ENCODE data around the gene MBD3.

MBD3 gene

DNA sequence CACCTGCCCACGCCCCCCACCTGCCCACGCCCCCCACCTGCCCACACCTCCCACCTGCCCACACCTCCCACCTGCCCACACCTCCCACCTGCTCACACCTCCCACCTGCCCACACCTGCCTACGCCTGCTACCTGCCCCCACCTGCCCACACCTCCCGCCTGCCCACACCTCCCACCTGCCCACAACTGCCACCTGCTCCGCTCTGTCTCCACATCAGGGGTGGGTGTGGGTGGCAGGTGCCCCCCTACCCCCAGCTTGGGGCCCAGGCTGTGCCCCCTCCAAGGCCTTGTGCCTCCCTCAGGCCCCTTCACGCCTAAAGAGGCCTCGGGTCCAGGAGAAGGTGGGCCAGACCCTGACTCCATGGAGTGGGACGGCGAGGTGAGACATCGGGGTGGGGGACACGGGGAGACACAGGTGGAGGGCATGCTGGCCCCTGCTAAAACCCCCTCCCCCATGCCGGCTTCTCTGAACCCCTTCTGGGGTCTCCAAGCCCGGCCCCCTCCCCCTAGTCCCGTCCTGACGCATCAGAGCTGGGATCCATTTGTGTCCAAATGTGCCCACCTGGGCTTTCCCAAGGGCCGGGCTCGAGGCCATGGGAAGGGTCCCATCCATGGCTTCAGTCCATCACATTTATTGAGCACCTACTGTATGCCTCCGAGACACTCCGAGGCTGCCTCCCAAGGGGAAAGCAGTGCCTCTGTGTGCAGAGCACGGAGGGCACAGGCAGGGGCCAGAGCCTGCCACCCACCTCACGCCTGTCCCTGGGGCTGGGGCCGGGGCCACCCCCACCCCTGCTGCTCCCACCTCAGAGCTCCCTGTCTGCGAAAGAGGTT lies 63.9 kb downstream of the MBD3 start:
- no peaks in the 10 kb centered on the region for H3K9me3 ChIP-seq
- H3K36me3 ChIP-seq = no peaks in the 10 kb centered on the region
- H3K4me3 ChIP-seq (ENCODE audit: low read depth in 1 of 2, low read length in 1 of 2) = no peak overlapping the region
- peaks cover 67% of the 10 kb centered on the region for H3K27me3 ChIP-seq
- TF ChIP-seq, protein P1, sequence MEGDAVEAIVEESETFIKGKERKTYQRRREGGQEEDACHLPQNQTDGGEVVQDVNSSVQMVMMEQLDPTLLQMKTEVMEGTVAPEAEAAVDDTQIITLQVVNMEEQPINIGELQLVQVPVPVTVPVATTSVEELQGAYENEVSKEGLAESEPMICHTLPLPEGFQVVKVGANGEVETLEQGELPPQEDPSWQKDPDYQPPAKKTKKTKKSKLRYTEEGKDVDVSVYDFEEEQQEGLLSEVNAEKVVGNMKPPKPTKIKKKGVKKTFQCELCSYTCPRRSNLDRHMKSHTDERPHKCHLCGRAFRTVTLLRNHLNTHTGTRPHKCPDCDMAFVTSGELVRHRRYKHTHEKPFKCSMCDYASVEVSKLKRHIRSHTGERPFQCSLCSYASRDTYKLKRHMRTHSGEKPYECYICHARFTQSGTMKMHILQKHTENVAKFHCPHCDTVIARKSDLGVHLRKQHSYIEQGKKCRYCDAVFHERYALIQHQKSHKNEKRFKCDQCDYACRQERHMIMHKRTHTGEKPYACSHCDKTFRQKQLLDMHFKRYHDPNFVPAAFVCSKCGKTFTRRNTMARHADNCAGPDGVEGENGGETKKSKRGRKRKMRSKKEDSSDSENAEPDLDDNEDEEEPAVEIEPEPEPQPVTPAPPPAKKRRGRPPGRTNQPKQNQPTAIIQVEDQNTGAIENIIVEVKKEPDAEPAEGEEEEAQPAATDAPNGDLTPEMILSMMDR (IDR thresholded peaks at IDR 0.05) = no peak
- H3K27ac ChIP-seq = no peak overlapping the region
- H3K4me1 ChIP-seq (ENCODE audit: control insufficient read depth in 1 of 2, insufficient read depth in 1 of 2, low read depth in 1 of 2, low read length in 1 of 2) = no peaks in the 10 kb centered on the region

GRCh38 chr19:1527650-1528309 lies 64.9 kb downstream of the MBD3 start:
- Histone ChIP-seq H3K27me3 (peaks cover 68% of the 10 kb centered on the region), H3K4me3 (ENCODE audit: low read depth in 1 of 2, low read length in 1 of 2) (no peak overlapping the region), H3K27ac (no peak overlapping the region), H3K36me3 (no peaks in the 10 kb centered on the region), H3K9me3 (no peaks in the 10 kb centered on the region), H3K4me1 (ENCODE audit: control insufficient read depth in 1 of 2, insufficient read depth in 1 of 2, low read depth in 1 of 2, low read length in 1 of 2) (no peaks in the 10 kb centered on the region)
- TF ChIP-seq, protein P1 (IDR thresholded peaks at IDR 0.05) = no peak

DNA sequence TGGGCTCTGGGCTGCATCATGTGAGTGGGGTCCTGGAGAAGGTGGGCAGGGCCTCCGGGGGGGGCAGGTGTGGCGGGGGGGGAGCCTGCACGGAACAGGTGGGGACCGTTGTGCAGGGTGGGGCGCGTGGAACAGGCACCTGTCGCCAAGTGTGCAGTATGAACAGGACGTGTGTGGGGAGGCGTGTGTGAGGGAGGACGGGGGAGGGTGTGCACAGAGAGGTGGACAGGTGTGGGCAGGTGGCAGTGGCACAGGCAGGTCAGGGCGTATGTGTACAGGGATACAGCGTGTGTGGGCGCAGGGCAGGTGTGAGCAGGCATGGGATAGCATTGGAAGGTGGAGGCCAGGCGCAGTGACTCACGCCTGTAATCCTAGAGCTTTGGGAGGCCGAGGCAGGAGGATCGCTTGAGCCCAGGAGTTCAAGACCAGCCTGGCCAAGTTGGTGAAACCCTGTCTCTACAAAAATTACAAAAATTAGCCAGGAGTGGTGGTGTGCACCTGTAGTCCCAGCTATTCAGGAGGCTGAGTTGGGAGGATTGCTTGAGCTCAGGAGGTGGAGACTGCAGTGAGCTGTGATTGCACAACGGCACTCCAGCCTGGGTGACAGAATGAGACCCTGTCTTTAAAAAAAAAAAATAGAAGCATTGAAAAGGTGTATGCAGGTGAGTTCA lies 65.6 kb downstream of the MBD3 start:
- TF ChIP-seq, protein P1 (IDR thresholded peaks at IDR 0.05) = no peak
- H3K36me3 ChIP-seq = no peaks in the 10 kb centered on the region
- H3K27ac ChIP-seq = no peak overlapping the region
- no peaks in the 10 kb centered on the region for H3K4me1 ChIP-seq (ENCODE audit: control insufficient read depth in 1 of 2, insufficient read depth in 1 of 2, low read depth in 1 of 2, low read length in 1 of 2)
- H3K27me3 ChIP-seq = peaks cover 75% of the 10 kb centered on the region
- H3K9me3 ChIP-seq = no peaks in the 10 kb centered on the region
- H3K4me3 ChIP-seq (ENCODE audit: low read depth in 1 of 2, low read length in 1 of 2) = no peak overlapping the region

- Histone ChIP-seq H3K4me1 (ENCODE audit: control insufficient read depth in 1 of 2, insufficient read depth in 1 of 2, low read depth in 1 of 2, low read length in 1 of 2) (no peaks in the 10 kb centered on the region), H3K27me3 (peaks cover 77% of the 10 kb centered on the region), H3K36me3 (no peaks in the 10 kb centered on the region), H3K27ac (no peak overlapping the region), H3K4me3 (ENCODE audit: low read depth in 1 of 2, low read length in 1 of 2) (no peak overlapping the region), H3K9me3 (no peaks in the 10 kb centered on the region)
- TF ChIP-seq, protein P1 (IDR thresholded peaks at IDR 0.05) = no peak
Measured at GRCh38 chr19:1526066-1526778, 66.4 kb downstream of the MBD3 start.

GRCh38 chr19:1525343-1525742 lies 67.3 kb downstream of the MBD3 start:
- Histone ChIP-seq H3K4me1 (ENCODE audit: control insufficient read depth in 1 of 2, insufficient read depth in 1 of 2, low read depth in 1 of 2, low read length in 1 of 2) (no peaks in the 10 kb centered on the region), H3K27ac (no peak overlapping the region), H3K27me3 (peaks cover 81% of the 10 kb centered on the region), H3K9me3 (no peaks in the 10 kb centered on the region), H3K36me3 (no peaks in the 10 kb centered on the region), H3K4me3 (ENCODE audit: low read depth in 1 of 2, low read length in 1 of 2) (no peak overlapping the region)
- TF ChIP-seq, protein P1 (IDR thresholded peaks at IDR 0.05) = no peak

Data from neutrophil (primary cell).